GM19372 (cell line): ENCODE results near the gene ZFPM1.

Source experiments
- ATAC-seq: cut with Tn5 transposase; IDR thresholded peaks from one replicate; pipeline ENCODE4 v1.9.1; 2021; ENCODE audit warnings: mild to moderate bottlenecking, low read depth, moderate library complexity; ENCODE audit not compliant: unreplicated experiment

The ZFPM1 gene

DNA sequence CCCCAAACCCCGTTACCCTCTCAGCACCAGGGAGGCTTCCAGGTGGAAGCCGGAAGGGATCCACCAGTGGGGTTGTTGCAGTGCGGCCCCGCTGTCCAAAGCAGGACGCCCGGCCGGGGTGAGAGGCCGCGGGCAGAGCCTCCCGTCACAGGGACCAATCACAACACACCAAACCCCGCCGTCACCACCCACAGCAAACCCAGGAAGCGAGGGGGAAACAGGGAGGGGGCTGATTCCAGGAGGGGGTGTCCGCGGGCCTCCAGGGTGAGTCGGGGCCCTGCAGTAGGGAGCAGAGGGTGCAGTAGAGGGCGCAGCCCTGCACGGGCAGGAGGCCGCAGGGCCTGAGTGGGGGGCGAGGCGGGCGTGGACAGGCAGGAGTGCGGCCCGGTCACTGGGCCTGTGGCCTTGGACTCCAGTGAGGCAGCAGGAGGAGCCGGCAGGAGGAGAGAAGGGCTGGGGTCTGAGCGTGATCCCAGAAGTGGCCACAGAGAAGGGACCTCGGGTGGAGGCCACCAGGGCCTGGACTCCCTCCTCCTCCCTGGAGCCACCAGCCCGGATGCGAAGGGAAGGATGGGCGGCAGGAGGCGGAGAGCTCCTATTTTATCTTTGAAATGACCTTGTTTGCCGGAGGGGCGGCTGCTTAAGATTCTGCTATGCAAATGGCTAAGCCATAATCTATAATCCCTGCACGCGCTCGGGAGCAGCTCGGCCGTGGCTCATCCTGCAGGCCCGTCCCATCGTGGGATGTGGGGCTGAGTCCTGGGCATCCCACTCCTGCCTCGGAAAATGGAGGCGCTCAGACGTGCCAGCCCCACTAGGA lies 41.5 kb downstream of the ZFPM1 start:
- ATAC-seq, result no peak

GRCh38 chr16:88495268-88495772 lies 42.2 kb downstream of the ZFPM1 start:
- ATAC-seq, result no peak

- no peak for ATAC-seq
Observed at GRCh38 chr16:88497561-88498462, 44.7 kb downstream of the ZFPM1 start.

GRCh38 chr16:88498576-88499208 lies 45.6 kb downstream of the ZFPM1 start:
- no peak for ATAC-seq

- no peak for ATAC-seq
Observed at GRCh38 chr16:88499292-88499691, 46.2 kb downstream of the ZFPM1 start.

DNA sequence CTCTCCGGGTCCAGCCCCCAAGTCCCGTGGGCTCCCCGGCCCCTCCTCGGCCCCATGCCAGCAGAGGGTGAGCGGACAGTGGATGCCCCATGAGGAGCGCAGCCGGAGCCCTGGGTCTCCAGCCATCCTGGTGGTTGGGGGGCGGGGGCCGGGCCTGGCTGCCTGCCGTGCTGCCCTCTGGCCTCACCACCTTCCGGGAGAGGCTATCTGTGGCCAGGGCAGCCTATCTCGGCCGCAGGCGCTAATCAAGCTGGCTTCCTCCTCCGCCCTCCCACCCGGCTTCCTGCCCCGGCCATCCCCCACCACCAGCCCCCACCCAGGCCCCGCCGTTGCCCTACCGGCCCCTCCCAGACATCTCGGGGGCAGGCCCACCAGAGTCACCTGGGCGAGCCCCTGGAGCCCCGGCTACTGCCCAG lies 46.8 kb downstream of the ZFPM1 start:
- no peak for ATAC-seq

DNA sequence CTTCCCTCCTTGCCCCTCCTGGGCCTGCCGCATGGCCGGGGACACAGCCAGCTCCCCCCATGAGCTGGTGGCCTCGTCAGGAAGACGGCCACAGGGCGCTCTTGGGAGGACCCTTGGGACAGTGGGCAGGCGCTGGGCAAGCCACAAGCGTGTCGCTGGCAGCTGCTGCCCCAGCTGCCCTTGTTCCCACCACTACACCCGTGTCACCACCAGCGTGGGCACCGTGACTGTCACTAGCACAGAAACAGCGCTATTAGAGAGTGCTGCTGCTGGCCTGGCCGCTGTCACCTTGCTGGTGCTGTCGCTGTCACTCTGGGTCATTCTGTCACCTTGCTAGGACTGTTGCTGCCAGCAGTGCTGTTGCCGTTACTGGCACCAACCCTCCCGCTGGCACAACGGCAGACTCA lies 47.2 kb downstream of the ZFPM1 start:
- no peak for ATAC-seq

DNA sequence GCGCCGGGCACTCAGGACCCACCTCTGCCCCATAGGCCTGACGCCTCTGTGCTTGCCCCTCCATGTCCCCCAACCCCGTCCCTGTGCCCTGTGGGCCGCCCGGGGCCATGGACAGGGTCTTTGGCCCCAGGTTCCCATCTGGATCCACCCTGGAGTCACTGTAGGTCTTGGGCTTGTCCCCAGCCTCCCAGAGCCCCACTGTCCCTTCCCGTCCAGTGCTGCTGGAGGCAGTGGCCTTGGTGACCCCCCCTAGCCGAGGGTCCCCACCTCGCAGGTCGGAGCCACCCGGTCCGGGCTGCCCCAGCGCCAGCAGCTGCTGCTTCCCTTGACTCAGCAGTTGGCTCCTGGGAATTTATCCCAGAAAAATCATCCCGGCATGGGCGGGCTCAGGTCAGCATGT lies 49.3 kb downstream of the ZFPM1 start:
- no peak for ATAC-seq

- ATAC-seq, result no peak
Observed at GRCh38 chr16:88502776-88503280, 49.7 kb downstream of the ZFPM1 start.

DNA sequence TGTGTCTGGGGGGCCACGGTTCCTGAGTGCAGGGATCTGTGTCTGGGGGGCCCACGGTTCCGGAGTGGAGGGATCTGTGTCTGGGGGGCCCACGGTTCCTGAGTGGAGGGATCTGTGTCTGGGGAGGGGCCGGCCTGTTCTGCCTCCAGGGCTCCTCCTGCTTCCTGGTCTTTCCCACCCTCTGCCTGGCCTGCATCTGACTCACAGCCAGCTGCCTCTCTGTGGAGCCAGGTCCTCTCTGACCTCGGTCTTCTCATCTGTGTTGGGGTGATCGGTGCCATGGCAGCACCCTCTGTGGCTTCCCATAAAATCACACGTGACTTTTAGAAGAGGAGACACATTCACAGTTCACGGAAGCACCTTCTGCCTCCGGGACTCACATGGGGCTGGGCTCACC lies 50.3 kb downstream of the ZFPM1 start:
- ATAC-seq, result no peak

DNA sequence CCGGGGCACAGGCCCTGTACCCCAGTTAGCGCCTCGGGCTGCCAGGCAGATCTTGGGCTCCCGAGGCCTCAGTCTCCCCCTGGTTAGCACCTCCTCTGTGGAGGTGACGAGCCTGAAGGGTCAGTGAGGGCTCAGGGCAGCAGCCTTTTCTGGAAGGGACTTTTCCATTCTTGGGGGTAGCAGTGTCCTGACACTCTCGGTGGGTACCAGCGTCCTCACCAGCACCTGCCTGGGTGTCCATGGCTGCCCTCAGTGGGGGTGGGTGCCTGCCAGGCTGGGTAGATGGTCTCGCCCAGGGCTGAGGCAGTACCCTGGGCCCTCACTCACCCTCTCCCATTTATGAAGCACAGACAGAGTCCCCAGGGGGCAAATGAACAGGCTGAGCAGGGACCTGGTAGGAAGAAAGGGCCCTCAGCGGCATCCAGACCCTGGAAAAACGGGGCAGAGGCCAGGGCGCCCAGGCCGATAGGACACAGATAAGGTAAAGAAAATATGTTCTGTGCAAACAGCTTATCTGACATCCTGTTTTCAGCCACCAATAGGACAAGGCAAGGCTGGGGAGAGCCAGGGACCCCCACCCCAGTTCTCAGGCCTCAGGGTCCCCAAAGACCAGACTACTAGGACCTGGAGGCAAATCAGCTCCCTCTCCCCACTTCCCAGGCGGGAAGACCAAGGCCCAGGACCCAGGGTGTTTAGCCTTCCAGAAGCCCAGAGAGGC lies 50.9 kb downstream of the ZFPM1 start:
- ATAC-seq, result no peak

GRCh38 chr16:88504489-88505404 lies 51.7 kb downstream of the ZFPM1 start:
- ATAC-seq, result no peak

GRCh38 chr16:88505405-88506082 lies 52.5 kb downstream of the ZFPM1 start:
- ATAC-seq, result no peak

DNA sequence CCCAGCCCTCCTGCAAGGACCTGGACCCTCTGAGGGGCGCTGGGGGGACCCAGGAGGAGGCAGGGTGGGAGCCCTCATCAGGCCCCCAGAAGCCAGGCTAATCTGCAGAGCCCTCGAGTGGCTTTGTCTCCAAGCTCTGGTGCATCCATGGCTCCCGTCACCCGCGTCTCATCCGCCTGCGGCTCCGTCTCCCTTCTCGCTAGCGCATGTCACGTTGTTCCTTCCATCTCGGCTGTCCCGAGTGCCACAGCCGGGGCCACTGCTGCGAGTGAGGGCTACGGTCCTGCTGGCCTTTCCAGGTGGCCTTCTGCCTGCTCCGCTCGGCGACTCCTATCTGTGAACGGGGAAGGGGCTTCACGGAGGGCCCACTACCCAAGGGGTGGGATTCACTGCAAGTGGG lies 53.6 kb downstream of the ZFPM1 start:
- no peak for ATAC-seq

DNA sequence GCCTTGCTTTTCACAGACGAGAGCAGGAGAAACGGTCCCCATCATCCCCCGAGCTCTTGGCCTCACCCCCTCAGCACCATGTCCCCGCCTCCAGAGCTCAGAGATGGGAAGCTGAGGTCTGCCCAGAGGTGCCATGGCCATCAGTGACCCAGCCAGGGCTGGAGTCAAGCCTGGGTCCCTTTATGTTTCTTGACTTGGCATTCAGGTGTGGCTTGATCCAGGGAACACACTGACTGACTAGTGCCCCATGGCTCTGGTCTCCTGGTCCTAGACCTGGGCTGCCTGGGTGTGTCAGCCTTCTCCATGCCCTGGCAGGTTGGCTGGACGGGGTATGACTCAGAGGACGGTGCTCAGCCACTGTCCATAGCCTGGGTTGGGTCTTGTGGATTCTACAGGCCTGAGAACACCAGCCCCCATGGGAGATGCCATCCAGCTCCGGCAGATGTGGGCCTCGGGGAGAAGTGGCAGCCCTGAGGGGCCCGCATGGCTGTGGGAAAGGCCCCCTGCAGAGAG lies 54.2 kb downstream of the ZFPM1 start:
- ATAC-seq, result no peak

DNA sequence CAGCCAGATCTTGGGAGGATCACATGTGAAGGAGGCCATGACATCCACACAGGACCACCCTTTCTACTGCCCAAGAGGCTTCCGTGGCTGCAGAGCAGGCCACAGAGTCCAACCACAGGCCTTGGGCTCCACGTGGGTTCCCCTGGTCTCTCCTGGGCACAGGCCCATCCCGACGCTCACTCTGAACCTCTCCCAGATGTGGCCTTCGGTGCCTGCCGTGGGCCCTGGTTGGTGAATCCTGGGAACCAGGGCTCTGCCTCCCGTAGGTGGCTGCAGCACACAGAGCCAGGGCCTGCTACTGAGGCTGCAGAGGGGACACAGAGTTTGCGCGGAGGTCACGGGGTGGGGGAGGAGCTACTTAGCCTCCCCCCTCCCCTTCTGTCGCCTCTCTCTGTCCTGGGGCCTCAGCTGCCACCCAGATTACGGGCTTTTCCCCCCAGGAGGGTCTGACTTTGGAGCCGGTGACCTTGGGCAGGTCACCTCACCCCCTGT lies 55.3 kb downstream of the ZFPM1 start:
- no peak for ATAC-seq

DNA sequence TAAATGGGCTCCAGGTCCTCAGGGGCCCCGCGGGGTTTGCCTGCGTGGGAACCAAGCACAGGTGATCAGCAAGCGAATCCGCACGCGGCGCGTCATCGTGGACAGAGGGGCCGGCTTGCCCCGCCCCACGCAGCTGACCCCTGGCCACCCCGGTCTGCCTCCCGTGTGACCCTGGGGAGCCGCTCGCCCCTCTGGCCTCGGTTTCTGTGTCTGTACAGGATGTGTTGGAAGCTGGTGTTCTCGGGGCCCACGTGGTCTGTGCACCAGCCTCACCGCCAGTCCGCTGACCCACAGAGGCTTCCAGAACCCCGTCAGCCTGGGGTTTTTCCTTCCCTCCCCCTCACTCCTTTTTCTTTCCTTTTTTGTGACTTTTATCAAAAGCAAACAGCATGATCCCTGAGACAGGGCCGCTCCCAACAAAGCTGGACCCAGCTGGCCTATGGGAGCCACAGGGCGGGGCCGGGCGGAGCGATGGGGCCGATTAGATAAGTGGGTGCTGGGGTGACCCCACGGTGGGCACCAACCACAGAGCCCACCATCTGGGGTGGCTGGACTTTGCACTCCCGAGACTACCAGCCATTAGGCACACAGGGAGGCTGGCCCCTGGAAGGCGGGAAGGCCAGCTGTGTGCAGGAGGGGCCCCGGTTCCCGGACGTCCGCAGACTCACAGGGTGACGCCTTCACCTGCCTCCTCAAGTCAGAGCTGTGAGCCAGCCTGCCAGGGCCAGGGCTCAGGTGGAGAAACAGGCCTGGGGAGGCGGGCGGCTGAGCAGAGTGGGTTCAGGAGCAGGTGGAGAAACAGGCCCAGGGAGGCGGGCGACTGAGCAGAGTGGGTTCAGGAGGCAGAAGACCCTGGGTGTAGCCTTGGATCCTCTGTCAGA lies 56.0 kb downstream of the ZFPM1 start:
- ATAC-seq, result no peak
